Uterus (tissue), 4 donors: ENCODE data around the gene MOCOS. TPM values are rescaled to one million over a fixed set of nuclear protein-coding genes. Genes with fewer than 3 reads are reported as not detected.

ENCODE experiments used
- DNase-seq, 2 donors: peaks; one replicate each; pipeline ENCODE4 v3.0.0-alpha.2; 2019 to 2020
- H3K27ac ChIP-seq, 2 donors: fragments of 200-600 bp; sonication (generic); 1 replicate in 1 of 2; 2 replicates in 1 of 2; pipeline ENCODE4 v1.5.1; 2016 to 2018
- H3K27me3 ChIP-seq, 2 donors: fragments of 200-600 bp; sonication (generic); one replicate each; pipeline ENCODE4 v1.5.1; 2018 to 2019; ENCODE audit warnings: control low read depth in 1 of 2
- H3K36me3 ChIP-seq, 2 donors: fragments of 200-600 bp; sonication (generic); one replicate each; pipeline ENCODE4 v1.5.1; 2019; ENCODE audit warnings: control low read depth in 1 of 2
- H3K4me1 ChIP-seq, 2 donors: fragments of 200-600 bp; sonication (generic); one replicate each; pipeline ENCODE4 v1.5.1; 2018 to 2019; ENCODE audit warnings: control low read depth in 1 of 2
- H3K4me3 ChIP-seq, 2 donors: fragments of 200-600 bp; sonication (generic); 1 replicate in 1 of 2; 2 replicates in 1 of 2; pipeline ENCODE4 v1.5.1; 2018 to 2019; ENCODE audit warnings: mild to moderate bottlenecking in 1 of 2
- H3K9me3 ChIP-seq, 2 donors: fragments of 200-600 bp; sonication (generic); one replicate each; pipeline ENCODE4 v1.5.1; 2019; ENCODE audit warnings: control low read depth in 1 of 2
- POLR2A ChIP-seq, 2 donors: fragments of 450-650 bp; IDR thresholded peaks; one replicate each; pipeline ENCODE4 v1.6.1; 2016; ENCODE audit warnings: antibody characterized with exemption in 2 of 2, mild to moderate bottlenecking in 1 of 2, moderate library complexity in 1 of 2
- intact Hi-C: fragments of 100-400 bp; cut with DNase I; formaldehyde crosslinking; loops from one replicate; pipeline ENCODE4 v1.15.1; 2023; ENCODE audit warnings: low total_unique reads
- total RNA-seq, 4 donors: library from RNA; depleted of rRNA in 3 of 4; stranded (reverse); fragments of >200 nt in 3 of 4; gene quantifications; one replicate each; pipeline versions ENCODE4 v1.1.0 to v1.2.4, GENCODE V29; 2014 to 2023
- TF ChIP-seq, protein P1 (sequence below), 4 experiments: fragments of 200-600 bp in 2 of 4; fragments of 450-650 bp in 2 of 4; sonication (generic) in 2 of 4; IDR thresholded peaks; one replicate each; pipeline ENCODE4 v1.5.1; 2016 to 2019; ENCODE audit warnings: antibody characterized with exemption in 4 of 4, mild to moderate bottlenecking in 2 of 4, moderate library complexity in 1 of 4
- donor health status: DM: yes; HTN: yes; CAD: no.

The MOCOS gene
- total RNA-seq, 4 donors from 2014 or later: under 0.01 to 1.7 (median 1.4) TPM; not detected in 1

DNA sequence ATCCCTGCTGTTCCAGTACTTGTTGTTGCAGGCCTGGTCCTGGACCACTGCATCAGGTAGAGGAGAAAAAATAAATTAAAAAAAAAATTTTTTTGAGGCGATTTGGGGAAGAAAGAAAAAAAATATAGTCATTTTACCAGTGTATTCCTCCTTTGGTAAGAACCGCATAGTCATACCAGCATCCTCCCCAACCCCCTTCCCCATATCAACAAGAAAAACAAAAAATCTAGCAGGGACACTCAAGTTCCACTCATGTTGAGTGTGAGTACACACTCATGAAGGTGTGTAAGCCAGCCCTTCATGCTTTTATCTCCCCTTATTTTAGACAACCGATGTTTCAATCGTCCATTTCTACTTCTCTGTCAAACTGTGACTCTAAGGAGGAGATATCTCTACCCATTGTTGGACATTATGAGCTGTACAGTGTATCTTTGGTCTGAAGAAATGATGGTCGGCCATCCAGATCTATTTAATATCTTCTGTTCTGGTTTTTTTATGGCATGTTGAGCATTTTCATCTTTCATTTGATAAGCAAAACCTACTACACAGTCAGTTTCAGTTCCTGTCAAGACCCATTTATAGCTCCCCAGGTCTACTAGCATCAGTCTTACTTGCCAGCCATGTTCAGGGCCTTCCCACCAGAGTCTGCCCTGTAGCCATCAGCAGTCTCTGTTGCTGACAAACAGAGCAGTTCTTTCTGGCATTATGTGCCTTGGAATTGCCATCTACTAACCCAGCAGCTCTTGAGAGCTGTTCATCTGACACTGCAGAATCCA, 37.6 kb upstream of the MOCOS start:
- intact Hi-C loops: no loop called here

GRCh38 chr18:36152781-36153180, 34.5 kb upstream of the MOCOS start:
- no peaks in the 10 kb centered on the region for H3K9me3 ChIP-seq
- H3K4me3 ChIP-seq: no peak overlapping the region
- H3K36me3 ChIP-seq: no peaks in the 10 kb centered on the region
- H3K27ac ChIP-seq: no peak overlapping the region
- no peaks in the 10 kb centered on the region for H3K4me1 ChIP-seq
- TF ChIP-seq POLR2A (IDR thresholded peaks at IDR 0.05): no peak
- TF ChIP-seq, protein P1, sequence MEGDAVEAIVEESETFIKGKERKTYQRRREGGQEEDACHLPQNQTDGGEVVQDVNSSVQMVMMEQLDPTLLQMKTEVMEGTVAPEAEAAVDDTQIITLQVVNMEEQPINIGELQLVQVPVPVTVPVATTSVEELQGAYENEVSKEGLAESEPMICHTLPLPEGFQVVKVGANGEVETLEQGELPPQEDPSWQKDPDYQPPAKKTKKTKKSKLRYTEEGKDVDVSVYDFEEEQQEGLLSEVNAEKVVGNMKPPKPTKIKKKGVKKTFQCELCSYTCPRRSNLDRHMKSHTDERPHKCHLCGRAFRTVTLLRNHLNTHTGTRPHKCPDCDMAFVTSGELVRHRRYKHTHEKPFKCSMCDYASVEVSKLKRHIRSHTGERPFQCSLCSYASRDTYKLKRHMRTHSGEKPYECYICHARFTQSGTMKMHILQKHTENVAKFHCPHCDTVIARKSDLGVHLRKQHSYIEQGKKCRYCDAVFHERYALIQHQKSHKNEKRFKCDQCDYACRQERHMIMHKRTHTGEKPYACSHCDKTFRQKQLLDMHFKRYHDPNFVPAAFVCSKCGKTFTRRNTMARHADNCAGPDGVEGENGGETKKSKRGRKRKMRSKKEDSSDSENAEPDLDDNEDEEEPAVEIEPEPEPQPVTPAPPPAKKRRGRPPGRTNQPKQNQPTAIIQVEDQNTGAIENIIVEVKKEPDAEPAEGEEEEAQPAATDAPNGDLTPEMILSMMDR (IDR thresholded peaks at IDR 0.05): no peak
- H3K27me3 ChIP-seq: no peaks in the 10 kb centered on the region
- no peak for DNase-seq
- intact Hi-C loops: no loop called here

More for the DNA sequence above, 37.6 kb upstream of the MOCOS start:
- Histone ChIP-seq H3K4me3 (no peak overlapping the region), H3K27ac (no peak overlapping the region), H3K27me3 (no peaks in the 10 kb centered on the region), H3K4me1 (no peaks in the 10 kb centered on the region), H3K9me3 (no peaks in the 10 kb centered on the region), H3K36me3 (no peaks in the 10 kb centered on the region)
- no peak for TF ChIP-seq POLR2A (IDR thresholded peaks at IDR 0.05)
- TF ChIP-seq, protein P1 (IDR thresholded peaks at IDR 0.05): no peak
- DNase-seq: no peak

- intact Hi-C loops: no loop called here
- no peak overlapping the region for H3K27ac ChIP-seq
- TF ChIP-seq POLR2A (IDR thresholded peaks at IDR 0.05): no peak
- TF ChIP-seq, protein P1 (IDR thresholded peaks at IDR 0.05): no peak
- H3K36me3 ChIP-seq: no peaks in the 10 kb centered on the region
- no peak for DNase-seq
- no peaks in the 10 kb centered on the region for H3K27me3 ChIP-seq
- no peak overlapping the region for H3K4me3 ChIP-seq
- no peaks in the 10 kb centered on the region for H3K9me3 ChIP-seq
- H3K4me1 ChIP-seq: no peaks in the 10 kb centered on the region
Measured at GRCh38 chr18:36153203-36153602, 34.1 kb upstream of the MOCOS start.

DNA sequence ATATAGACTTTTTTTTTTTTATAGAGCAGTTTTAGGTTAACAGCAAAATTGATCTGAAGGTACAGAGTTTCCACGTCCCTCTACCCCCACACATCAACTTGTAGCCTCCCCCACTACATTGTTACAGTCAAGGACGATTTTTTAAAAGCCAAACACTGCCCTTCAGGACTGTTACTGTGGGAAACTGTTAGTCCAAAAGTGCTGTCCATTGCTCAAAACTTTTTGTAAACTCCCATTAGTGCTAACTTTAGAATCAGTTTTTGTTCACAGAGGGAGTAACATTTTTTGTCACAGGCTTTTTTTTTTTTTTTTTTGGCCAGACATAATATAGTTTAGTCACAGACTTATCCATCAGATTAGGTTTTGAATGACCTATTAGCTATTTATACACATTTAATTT, 33.5 kb upstream of the MOCOS start:
- no peak for DNase-seq
- H3K9me3 ChIP-seq: no peaks in the 10 kb centered on the region
- no peak overlapping the region for H3K27ac ChIP-seq
- no peaks in the 10 kb centered on the region for H3K4me1 ChIP-seq
- no peaks in the 10 kb centered on the region for H3K36me3 ChIP-seq
- intact Hi-C loops: no loop called here
- H3K4me3 ChIP-seq: no peak overlapping the region
- TF ChIP-seq POLR2A (IDR thresholded peaks at IDR 0.05): no peak
- TF ChIP-seq, protein P1 (IDR thresholded peaks at IDR 0.05): no peak
- no peaks in the 10 kb centered on the region for H3K27me3 ChIP-seq

DNA sequence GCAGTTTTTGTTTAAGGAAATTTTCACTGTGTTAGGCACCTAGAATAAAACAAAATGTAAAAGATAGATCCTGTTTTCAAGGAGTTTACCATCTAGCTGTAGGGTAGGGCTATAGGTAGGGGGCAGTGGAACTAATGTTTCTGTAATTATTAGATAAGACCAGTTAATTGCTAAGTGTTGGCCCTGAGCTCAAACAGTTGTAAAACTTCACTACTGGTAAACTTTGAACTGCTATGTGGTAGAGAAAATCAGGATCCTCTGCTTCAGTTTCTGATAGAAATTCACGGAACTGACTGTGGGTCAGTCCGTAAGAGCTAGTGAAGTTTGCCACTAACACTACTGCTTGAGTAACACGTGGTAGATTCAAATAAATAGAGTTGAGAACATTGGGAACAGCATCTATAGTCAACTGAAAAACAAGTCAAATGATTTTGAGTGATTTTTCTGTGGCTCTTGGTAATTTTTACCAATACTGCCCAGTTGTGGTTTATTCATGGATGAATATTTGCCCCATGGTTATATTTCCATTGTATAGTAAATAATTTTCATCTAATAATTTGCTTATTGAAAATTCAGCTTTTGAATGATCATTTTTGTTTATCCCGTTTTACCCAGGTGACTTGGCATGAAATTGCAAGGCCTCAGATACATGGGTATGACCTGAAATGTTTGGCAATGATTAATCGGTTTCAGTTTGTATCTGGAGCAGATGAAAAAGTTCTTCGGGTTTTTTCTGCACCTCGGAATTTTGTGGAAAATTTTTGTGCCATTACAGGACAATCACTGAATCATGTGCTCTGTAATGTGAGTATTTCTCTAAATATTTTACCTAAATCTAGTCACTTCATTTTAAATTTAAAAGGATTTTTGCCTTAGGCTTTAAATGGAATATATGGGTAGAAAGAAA, 31.2 kb upstream of the MOCOS start:
- Histone ChIP-seq H3K4me1 (no peaks in the 10 kb centered on the region), H3K27me3 (no peaks in the 10 kb centered on the region), H3K4me3 (no peak overlapping the region), H3K36me3 (no peaks in the 10 kb centered on the region), H3K27ac (no peak overlapping the region), H3K9me3 (no peaks in the 10 kb centered on the region)
- no peak for DNase-seq
- intact Hi-C loops: no loop called here
- TF ChIP-seq POLR2A (IDR thresholded peaks at IDR 0.05): no peak
- TF ChIP-seq, protein P1 (IDR thresholded peaks at IDR 0.05): no peak
